Measurements from ENCODE around the gene HOXD10.

HOXD10 gene

GRCh38 chr2:176151442-176152287 lies 35.1 kb downstream of the HOXD10 start, which contains the start of gene HOXD4:
Gene HOXD4 (plus strand): TSS chr2:176151550. CDS start chr2:176151634, 84 bp downstream.
- no peak for DNase-seq (ENCODE audit: low read depth in 2 of 2)

- no peak for DNase-seq (ENCODE audit: low read depth in 2 of 2)
These were observed 36.0 kb downstream of the HOXD10 start for GRCh38 chr2:176152350-176153181.

GRCh38 chr2:176154576-176155252 lies 38.1 kb downstream of the HOXD10 start:
- no peak for DNase-seq (ENCODE audit: low read depth in 2 of 2)

GRCh38 chr2:176155356-176156044 lies 38.9 kb downstream of the HOXD10 start:
- no peak for DNase-seq (ENCODE audit: low read depth in 2 of 2)

GRCh38 chr2:176156301-176156806 lies 39.8 kb downstream of the HOXD10 start:
- no peak for DNase-seq (ENCODE audit: low read depth in 2 of 2)

- DNase-seq (ENCODE audit: low read depth in 2 of 2), result no peak
These were observed 40.4 kb downstream of the HOXD10 start, which contains the start of gene HOXD3 for GRCh38 chr2:176156807-176157498. Gene HOXD3 (plus strand): TSS chr2:176157307. CDS start chr2:176169115, 11,808 bp downstream.

- DNase-seq (ENCODE audit: low read depth in 2 of 2), result no peak
These were observed 41.1 kb downstream of the HOXD10 start for GRCh38 chr2:176157499-176158185.

- no peak for DNase-seq (ENCODE audit: low read depth in 2 of 2)
These were observed 41.6 kb downstream of the HOXD10 start for GRCh38 chr2:176158186-176158591.

- DNase-seq (ENCODE audit: low read depth in 2 of 2), result no peak
These were observed 42.5 kb downstream of the HOXD10 start for GRCh38 chr2:176158855-176159662.

- DNase-seq (ENCODE audit: low read depth in 2 of 2), result no peak
These were observed 43.2 kb downstream of the HOXD10 start for GRCh38 chr2:176159663-176160250.

- DNase-seq (ENCODE audit: low read depth in 2 of 2), result no peak
These were observed 43.8 kb downstream of the HOXD10 start for GRCh38 chr2:176160251-176160985.

GRCh38 chr2:176160986-176161824 lies 44.6 kb downstream of the HOXD10 start:
- DNase-seq (ENCODE audit: low read depth in 2 of 2), result no peak

- no peak for DNase-seq (ENCODE audit: low read depth in 2 of 2)
These were observed 45.4 kb downstream of the HOXD10 start for GRCh38 chr2:176161825-176162626.

GRCh38 chr2:176162911-176163671 lies 46.5 kb downstream of the HOXD10 start:
- DNase-seq (ENCODE audit: low read depth in 2 of 2), result no peak

- no peak for DNase-seq (ENCODE audit: low read depth in 2 of 2)
These were observed 47.1 kb downstream of the HOXD10 start for GRCh38 chr2:176163672-176164056.
